Body of pancreas (tissue), 4 donors: ENCODE results near the gene TPD52L1. TPM values are rescaled to one million over a fixed set of nuclear protein-coding genes. Genes with fewer than 3 reads are reported as not detected.

Experiments used
- ATAC-seq: fragments of 150-250 bp; one replicate; pipeline ENCODE4 v1.9.1; 2016
- DNase-seq, 4 donors: peaks; one replicate each; pipeline ENCODE4 v3.0.0-alpha.2; 2019
- H3K27ac ChIP-seq, 4 donors: fragments of 200-600 bp; sonication (generic); 1 replicate in 3 of 4; 2 replicates in 1 of 4; pipeline versions ENCODE4 v1.5.1 to v1.6.1; 2016 to 2019; ENCODE audit warnings: mild to moderate bottlenecking in 1 of 4, mixed read lengths in 1 of 4, moderate library complexity in 1 of 4
- H3K27me3 ChIP-seq, 2 donors: fragments of 200-600 bp; sonication (generic); one replicate each; pipeline ENCODE4 v1.6.0; 2016; ENCODE audit warnings: mild to moderate bottlenecking in 1 of 2
- H3K36me3 ChIP-seq, 2 donors: fragments of 200-600 bp; sonication (generic); replicated peaks in 1 of 2; 2 replicates each; pipeline ENCODE4 v1.5.1; 2016; ENCODE audit warnings: low read depth in 2 of 2; ENCODE audit not compliant: insufficient read depth in 1 of 2
- H3K4me1 ChIP-seq: fragments of 200-600 bp; sonication (generic); one replicate; pipeline ENCODE4 v1.6.0; 2016
- H3K4me3 ChIP-seq, 2 donors: fragments of 200-600 bp; sonication (generic); 1 replicate in 1 of 2; 2 replicates in 1 of 2; pipeline ENCODE4 v1.5.1; 2016 to 2019
- H3K9me3 ChIP-seq, 3 donors: fragments of 200-600 bp; sonication (generic); 1 replicate in 2 of 3; 2 replicates in 1 of 3; pipeline ENCODE4 v1.5.1; 2016
- CTCF ChIP-seq, 7 experiments: fragments of 450-650 bp in 4 of 7; fragments of 200-600 bp in 3 of 7; sonication (generic) in 3 of 7; IDR thresholded peaks; one replicate each; pipeline ENCODE4 v1.5.1; 2016 to 2019; ENCODE audit warnings: antibody characterized with exemption in 7 of 7
- POLR2A ChIP-seq, 3 donors: fragments of 450-650 bp; IDR thresholded peaks; one replicate each; pipeline ENCODE4 v1.6.1; 2016; ENCODE audit warnings: antibody characterized with exemption in 3 of 3, mild to moderate bottlenecking in 2 of 3
- WGBS, 2 donors: methylation state at CpG; one replicate each; pipeline ENCODE4 v1.1.5; 2017; 5-methylcytosine and 5-hydroxymethylcytosine counted together
- intact Hi-C: fragments of 100-400 bp; cut with DNase I; formaldehyde crosslinking; loops from one replicate; pipeline ENCODE4 v1.15.1; 2023
- total RNA-seq, 2 donors: library from RNA; depleted of rRNA; stranded (reverse); fragments of >200 nt; gene quantifications; one replicate each; pipeline ENCODE4 v1.1.0, GENCODE V29; 2016

TPD52L1 gene
- total RNA-seq, 2 donors from 2014 or later: 33.3 to 101 TPM

DNA sequence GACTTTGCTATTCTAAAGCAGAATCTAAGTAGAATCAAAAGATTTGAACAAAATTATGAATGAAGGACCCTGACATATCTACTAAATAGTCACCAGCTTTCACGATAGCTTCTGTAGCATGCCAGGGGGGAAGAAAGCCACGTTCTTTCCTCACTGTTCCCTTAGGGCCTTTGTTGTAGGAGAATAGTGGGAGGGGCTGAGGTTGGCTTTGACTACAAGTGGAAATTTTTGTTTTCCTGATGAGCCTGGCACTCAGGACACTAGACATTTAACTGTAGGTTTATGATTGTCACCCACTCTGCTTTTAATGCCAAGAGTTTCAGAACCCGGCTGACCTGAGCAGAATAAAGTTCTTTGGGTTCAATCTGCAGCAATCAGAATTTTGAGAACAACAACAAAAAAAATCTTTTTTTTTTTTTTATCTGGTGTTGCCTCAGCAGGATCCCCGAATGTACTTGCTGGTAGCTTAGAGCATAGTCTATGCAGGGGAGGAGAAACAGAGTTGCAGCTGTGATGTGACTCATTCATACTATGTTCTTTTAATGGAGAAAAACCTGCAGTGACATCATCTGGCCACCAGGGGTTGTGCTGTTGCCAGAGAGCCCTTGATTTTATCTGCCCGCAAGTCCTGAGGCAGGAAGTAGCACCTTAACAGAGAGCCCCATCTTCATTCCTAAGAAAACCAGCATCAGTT is 38.5 kb downstream of the TPD52L1 start:
- TF ChIP-seq CTCF (IDR thresholded peaks at IDR 0.05) (peak; percentile 31 to 73 (median 67)), POLR2A (IDR thresholded peaks at IDR 0.05) (no peak)
- Histone ChIP-seq H3K9me3 (no peaks in the 10 kb centered on the region), H3K4me3 (no peak overlapping the region), H3K27ac (no peak overlapping the region), H3K4me1 (peaks cover 53% of the 10 kb centered on the region), H3K36me3 (no peaks in the 10 kb centered on the region), H3K27me3 (no peaks in the 10 kb centered on the region)
- WGBS, 2 donors: 32 to 48% methylated on average over 5 of the region's 5 CpGs
- DNase-seq: peak; percentile 73 to 78 (median 74)
- ATAC-seq: peak; percentile 88
- intact Hi-C loops: no loop called here

DNA sequence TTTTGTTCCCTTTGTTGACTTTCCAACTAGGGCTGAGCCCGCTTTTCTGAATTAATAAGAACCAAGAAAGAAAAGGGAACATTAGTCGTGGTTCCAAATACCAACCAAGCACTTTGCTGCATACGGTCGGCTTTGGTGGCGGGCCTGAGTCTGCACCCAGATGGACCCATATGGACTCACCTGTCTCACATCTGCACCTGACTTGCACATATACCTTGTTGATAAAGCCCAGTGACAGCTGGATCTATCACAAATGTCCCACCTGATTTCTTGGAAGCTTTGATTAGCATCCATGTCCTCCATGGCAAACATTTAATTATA is 39.0 kb downstream of the TPD52L1 start:
- intact Hi-C loops: no loop called here
- ATAC-seq: no peak
- WGBS, 2 donors: 96 to 98% methylated on average over 5 of the region's 5 CpGs

DNA sequence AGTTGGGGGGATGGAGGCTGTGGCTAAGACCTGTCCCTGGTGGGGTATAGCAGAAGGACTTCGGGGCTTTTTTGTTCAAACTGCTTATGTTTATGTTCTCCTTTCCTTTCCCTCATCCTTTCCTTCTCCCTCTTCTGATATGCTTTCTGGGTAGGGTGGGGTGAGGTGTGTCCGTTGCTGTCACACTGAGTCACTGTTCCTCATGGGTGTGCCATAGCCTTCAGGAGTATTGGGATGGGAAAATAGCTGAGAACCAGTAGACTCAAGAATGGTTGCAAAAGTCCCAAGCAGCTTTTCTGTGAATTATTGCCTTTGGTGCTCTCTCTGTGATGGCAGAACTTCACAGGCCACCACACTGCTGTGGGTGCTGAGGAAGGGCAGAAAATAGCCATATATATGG is 39.6 kb downstream of the TPD52L1 start:
- no peak overlapping the region for H3K4me3 ChIP-seq
- intact Hi-C loops: no loop called here
- no peaks in the 10 kb centered on the region for H3K36me3 ChIP-seq
- TF ChIP-seq POLR2A (IDR thresholded peaks at IDR 0.05): no peak
- no peak for TF ChIP-seq CTCF (IDR thresholded peaks at IDR 0.05)
- no peaks in the 10 kb centered on the region for H3K27me3 ChIP-seq
- ATAC-seq: no peak
- 83 to 92% methylated on average over 2 of the region's 2 CpGs for WGBS, 2 donors
- H3K9me3 ChIP-seq: no peaks in the 10 kb centered on the region
- peaks cover 64% of the 10 kb centered on the region for H3K4me1 ChIP-seq
- no peak for DNase-seq
- no peak overlapping the region for H3K27ac ChIP-seq

More for the DNA sequence above, 39.0 kb downstream of the TPD52L1 start:
- Histone ChIP-seq H3K36me3 (no peaks in the 10 kb centered on the region), H3K9me3 (no peaks in the 10 kb centered on the region), H3K27me3 (no peaks in the 10 kb centered on the region), H3K27ac (no peak overlapping the region), H3K4me1 (peaks cover 58% of the 10 kb centered on the region), H3K4me3 (no peak overlapping the region)
- DNase-seq: no peak
- TF ChIP-seq POLR2A (IDR thresholded peaks at IDR 0.05) (no peak), CTCF (IDR thresholded peaks at IDR 0.05) (no peak)

DNA sequence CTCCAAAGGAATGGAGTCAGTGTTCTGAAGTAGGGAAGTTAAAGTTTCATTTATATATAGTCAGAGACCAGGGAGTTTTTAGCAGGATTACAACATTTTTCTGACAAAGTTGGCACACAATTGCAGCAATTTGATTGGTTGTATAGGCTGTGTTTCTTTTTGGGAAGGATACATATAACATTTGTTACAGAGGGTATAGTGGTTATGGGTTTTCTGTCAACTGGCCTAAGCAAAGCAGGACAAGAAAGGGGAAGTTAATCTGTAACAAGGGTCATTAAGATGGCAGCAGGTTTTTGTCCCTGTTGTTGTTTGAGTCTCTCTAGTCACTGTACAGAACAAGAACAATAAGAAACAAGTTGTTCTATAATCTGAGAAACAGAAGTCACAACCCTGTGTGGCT is 41.4 kb downstream of the TPD52L1 start:
- Histone ChIP-seq H3K36me3 (no peaks in the 10 kb centered on the region), H3K4me3 (no peak overlapping the region), H3K27me3 (no peaks in the 10 kb centered on the region), H3K27ac (no peak overlapping the region), H3K4me1 (peaks cover 68% of the 10 kb centered on the region), H3K9me3 (no peaks in the 10 kb centered on the region)
- ATAC-seq (no peak), DNase-seq (no peak)
- TF ChIP-seq CTCF (IDR thresholded peaks at IDR 0.05) (no peak), POLR2A (IDR thresholded peaks at IDR 0.05) (no peak)
- intact Hi-C loops: no loop called here

DNA sequence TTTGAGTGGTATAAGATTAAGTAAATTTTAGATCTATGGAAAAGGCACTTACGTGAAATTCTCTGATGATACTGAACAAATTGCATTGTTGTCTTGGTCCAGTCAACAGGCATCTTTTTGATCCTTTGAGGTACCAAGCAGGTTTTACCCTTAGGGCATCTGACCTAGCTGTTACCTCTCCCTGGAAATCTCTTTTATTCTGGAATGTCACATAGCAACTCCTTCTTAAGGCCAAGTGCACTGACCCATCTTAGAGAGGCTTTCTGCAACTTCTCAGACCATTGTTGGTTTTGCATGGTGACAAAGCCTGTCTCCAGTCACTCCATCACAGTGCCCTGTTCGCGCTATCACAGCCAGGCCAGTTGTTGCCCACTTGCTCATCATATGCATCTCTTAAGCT is 42.0 kb downstream of the TPD52L1 start:
- Histone ChIP-seq H3K36me3 (no peaks in the 10 kb centered on the region), H3K4me3 (no peak overlapping the region), H3K27me3 (no peaks in the 10 kb centered on the region), H3K27ac (no peak overlapping the region), H3K4me1 (peaks cover 68% of the 10 kb centered on the region), H3K9me3 (no peaks in the 10 kb centered on the region)
- DNase-seq: no peak
- no peak for TF ChIP-seq CTCF (IDR thresholded peaks at IDR 0.05)
- TF ChIP-seq POLR2A (IDR thresholded peaks at IDR 0.05): no peak
- intact Hi-C loops: no loop called here
- no peak for ATAC-seq
- 95 to 100% methylated on average over 3 of the region's 3 CpGs for WGBS, 2 donors
